Activated T-helper 2 cell treated with anti-CD3 and anti-CD28 coated beads, Interferon-gamma antibody, Interleukin-2, Interleukin-4, amounts not matched to agents 10 μg/mL and 5 μg/mL and 100 μg/mL, durations not matched to agents 14 hours and 24 hours and 36 hours (primary cell): Measurements from ENCODE around the gene TDRD9. TPM values are rescaled to one million over a fixed set of nuclear protein-coding genes. Genes with fewer than 3 reads are reported as not detected.
"Not testable (repeated sequence)": the region's sequence is repeated elsewhere in the genome, so short reads cannot be mapped to it uniquely, and the experiment has no call there.

Experiments
- DNase-seq: peaks from one replicate; pipeline ENCODE4 v3.0.0; 2021; ENCODE audit warnings: low spot score
- H3K27ac Mint-ChIP-seq: one replicate; pipeline ENCODE4 v1.8.0; 2021; ENCODE audit warnings: mixed read lengths
- H3K27me3 Mint-ChIP-seq: one replicate; pipeline ENCODE4 v1.8.0; 2021; ENCODE audit warnings: low read depth, mixed read lengths
- H3K36me3 Mint-ChIP-seq: one replicate; pipeline ENCODE4 v1.8.0; 2021; ENCODE audit warnings: low read depth, mixed read lengths
- H3K4me1 Mint-ChIP-seq: one replicate; pipeline ENCODE4 v1.8.0; 2021; ENCODE audit warnings: low read depth, mixed read lengths
- H3K4me3 Mint-ChIP-seq: one replicate; pipeline ENCODE4 v1.8.0; 2021; ENCODE audit warnings: low read depth, mild to moderate bottlenecking, moderate library complexity, mixed read lengths
- H3K9me3 Mint-ChIP-seq: one replicate; pipeline ENCODE4 v1.8.0; 2021; ENCODE audit warnings: mixed read lengths
- intact Hi-C: fragments of 100-400 bp; cut with micrococcal nuclease; formaldehyde crosslinking; loops from one replicate; pipeline ENCODE4 v1.15.1; 2023
- total RNA-seq: library from RNA; stranded (reverse); gene quantifications from 2 replicates; pipeline ENCODE4 v1.2.3, GENCODE V29; 2022

The TDRD9 gene
- total RNA-seq, 1 donor from 2014 or later: not detected

DNA sequence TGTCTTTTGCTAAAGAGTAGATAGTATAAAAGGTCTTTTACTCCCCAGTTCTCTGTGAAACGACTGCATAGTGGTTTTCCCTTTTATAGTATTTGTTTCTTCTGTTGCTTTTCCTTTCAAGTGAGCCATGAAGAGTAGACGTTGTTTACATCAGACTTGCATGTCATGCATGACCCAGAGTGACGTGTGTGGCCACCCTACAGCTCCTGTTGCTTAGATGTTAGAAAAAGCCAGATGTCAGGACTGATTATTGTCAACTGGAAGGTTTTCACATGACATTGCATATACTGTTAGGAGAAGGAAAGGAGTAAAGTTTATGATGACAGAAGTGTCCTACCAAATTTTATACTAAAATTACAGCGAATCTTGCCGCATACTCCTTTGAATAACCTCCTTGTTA lies 15.4 kb downstream of the TDRD9 start:
- Mint-ChIP-seq H3K27ac (no peak overlapping the region), H3K4me3 (no peak overlapping the region), H3K36me3 (no peaks in the 10 kb centered on the region), H3K4me1 (no peaks in the 10 kb centered on the region), H3K9me3 (peaks cover 8% of the 10 kb centered on the region), H3K27me3 (peaks cover 19% of the 10 kb centered on the region)
- DNase-seq: no peak
- intact Hi-C loops: no loop called here

- H3K27ac Mint-ChIP-seq: no peak overlapping the region
- DNase-seq: no peak
- H3K4me3 Mint-ChIP-seq: no peak overlapping the region
- intact Hi-C loops: no loop called here
- peaks cover 17% of the 10 kb centered on the region for H3K27me3 Mint-ChIP-seq
- H3K36me3 Mint-ChIP-seq: no peaks in the 10 kb centered on the region
- peaks cover 8% of the 10 kb centered on the region for H3K9me3 Mint-ChIP-seq
- H3K4me1 Mint-ChIP-seq: no peaks in the 10 kb centered on the region
These were observed 18.7 kb downstream of the TDRD9 start for GRCh38 chr14:103946975-103947374.

- intact Hi-C loops: no loop called here
- no peaks in the 10 kb centered on the region for H3K4me1 Mint-ChIP-seq
- H3K27ac Mint-ChIP-seq: no peak overlapping the region
- DNase-seq: no peak
- no peak overlapping the region for H3K4me3 Mint-ChIP-seq
- H3K27me3 Mint-ChIP-seq: peaks cover 15% of the 10 kb centered on the region
- H3K9me3 Mint-ChIP-seq: peaks cover 8% of the 10 kb centered on the region
- H3K36me3 Mint-ChIP-seq: no peaks in the 10 kb centered on the region
These were observed 20.2 kb downstream of the TDRD9 start for GRCh38 chr14:103948442-103948841.

DNA sequence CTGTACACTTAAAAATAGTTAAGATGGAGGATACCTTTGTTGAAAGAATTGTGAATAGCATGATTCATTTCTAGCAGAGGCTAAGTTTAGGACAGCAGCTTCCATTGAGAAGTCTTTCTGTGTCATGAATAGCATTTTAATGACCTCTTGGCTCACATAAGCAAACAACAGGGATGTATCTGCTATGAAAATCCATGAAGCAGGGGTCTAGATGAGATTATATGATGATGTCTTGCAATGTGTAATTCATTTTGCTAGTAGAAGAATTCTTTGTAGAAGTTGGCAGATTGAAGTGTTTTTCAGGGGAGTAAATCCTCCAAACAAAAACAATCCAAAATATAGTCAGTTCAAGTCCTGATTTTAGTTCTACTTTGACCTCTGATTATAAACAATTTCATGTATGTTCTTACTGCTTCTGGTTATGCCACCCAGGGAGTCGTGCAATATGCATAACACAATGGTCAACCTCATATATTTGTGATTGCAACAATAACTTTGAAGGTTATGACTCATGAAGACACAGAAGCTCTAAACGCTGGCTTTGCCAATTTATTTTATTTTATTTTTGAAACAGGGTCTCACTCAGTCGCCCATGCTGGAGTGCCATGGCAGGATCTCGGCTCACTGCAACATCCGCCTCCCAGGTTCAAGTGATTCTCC lies 21.0 kb downstream of the TDRD9 start:
- no peak overlapping the region for H3K4me3 Mint-ChIP-seq
- peaks cover 8% of the 10 kb centered on the region for H3K9me3 Mint-ChIP-seq
- H3K27me3 Mint-ChIP-seq: peaks cover 16% of the 10 kb centered on the region
- no peaks in the 10 kb centered on the region for H3K36me3 Mint-ChIP-seq
- H3K4me1 Mint-ChIP-seq: no peaks in the 10 kb centered on the region
- H3K27ac Mint-ChIP-seq: no peak overlapping the region
- DNase-seq: no peak
- intact Hi-C loops: no loop called here

- Mint-ChIP-seq H3K36me3 (no peaks in the 10 kb centered on the region), H3K4me3 (no peak overlapping the region), H3K4me1 (no peaks in the 10 kb centered on the region), H3K27me3 (peaks cover 2% of the 10 kb centered on the region), H3K27ac (no peak overlapping the region), H3K9me3 (no peaks in the 10 kb centered on the region)
- intact Hi-C loops: no loop called here
- DNase-seq: no peak
These were observed 32.3 kb downstream of the TDRD9 start for GRCh38 chr14:103960457-103961055.

DNA sequence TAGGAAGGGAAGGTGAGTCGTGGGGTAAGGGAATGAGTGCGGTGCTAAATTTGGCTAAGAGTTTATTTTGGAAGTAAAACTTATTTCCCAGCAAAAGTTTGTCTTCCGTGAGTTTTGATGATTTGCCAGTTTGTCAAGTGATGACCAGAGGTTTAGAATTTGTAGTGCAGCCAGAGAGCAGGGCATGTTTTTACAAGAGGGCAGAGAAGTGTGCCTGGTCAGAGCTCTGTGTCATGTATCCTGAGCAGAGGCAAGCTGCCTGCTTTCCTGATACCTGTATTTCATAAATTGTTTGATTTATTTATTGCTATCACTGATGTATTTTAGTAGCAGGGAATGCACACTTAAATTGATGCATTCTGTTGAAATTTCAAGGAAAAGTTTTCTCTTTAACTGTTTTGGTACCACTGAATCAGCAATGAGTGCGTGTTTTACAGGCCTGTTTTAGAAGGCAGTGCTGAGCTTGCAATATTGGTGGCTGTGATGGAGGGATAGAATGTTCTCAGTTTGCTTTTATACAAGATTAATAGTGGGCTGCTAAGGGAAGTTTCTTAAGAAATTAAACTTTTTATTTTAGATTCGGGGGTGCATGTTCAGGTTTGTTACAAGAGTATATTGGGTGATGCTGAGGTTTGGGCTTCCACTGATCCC lies 33.8 kb downstream of the TDRD9 start:
- DNase-seq: no peak
- Mint-ChIP-seq H3K36me3 (no peaks in the 10 kb centered on the region), H3K4me1 (no peaks in the 10 kb centered on the region), H3K27ac (no peak overlapping the region), H3K4me3 (no peak overlapping the region), H3K9me3 (no peaks in the 10 kb centered on the region), H3K27me3 (peaks cover 4% of the 10 kb centered on the region)
- intact Hi-C loops: no loop called here

- Mint-ChIP-seq H3K9me3 (no peaks in the 10 kb centered on the region), H3K36me3 (no peaks in the 10 kb centered on the region), H3K4me3 (no peak overlapping the region), H3K27ac (no peak overlapping the region), H3K4me1 (no peaks in the 10 kb centered on the region), H3K27me3 (peaks cover 5% of the 10 kb centered on the region)
- DNase-seq: no peak
- intact Hi-C loops: no loop called here
These were observed 38.4 kb downstream of the TDRD9 start for GRCh38 chr14:103966631-103967030.

- intact Hi-C loops: no loop called here
- no peak for DNase-seq
- peaks cover 5% of the 10 kb centered on the region for H3K27me3 Mint-ChIP-seq
- H3K4me3 Mint-ChIP-seq: no peak overlapping the region
- no peaks in the 10 kb centered on the region for H3K9me3 Mint-ChIP-seq
- H3K4me1 Mint-ChIP-seq: no peaks in the 10 kb centered on the region
- no peak overlapping the region for H3K27ac Mint-ChIP-seq
- no peaks in the 10 kb centered on the region for H3K36me3 Mint-ChIP-seq
These were observed 41.7 kb downstream of the TDRD9 start for GRCh38 chr14:103969961-103970360.

- no peaks in the 10 kb centered on the region for H3K9me3 Mint-ChIP-seq
- intact Hi-C loops: no loop called here
- H3K36me3 Mint-ChIP-seq: no peaks in the 10 kb centered on the region
- peaks cover 3% of the 10 kb centered on the region for H3K27me3 Mint-ChIP-seq
- no peak for DNase-seq
- H3K4me1 Mint-ChIP-seq: no peaks in the 10 kb centered on the region
- no peak overlapping the region for H3K4me3 Mint-ChIP-seq
- no peak overlapping the region for H3K27ac Mint-ChIP-seq
These were observed 45.1 kb downstream of the TDRD9 start for GRCh38 chr14:103973354-103973753.

- no peak for DNase-seq
- peaks cover 3% of the 10 kb centered on the region for H3K27me3 Mint-ChIP-seq
- H3K4me3 Mint-ChIP-seq: no peak overlapping the region
- intact Hi-C loops: no loop called here
- no peaks in the 10 kb centered on the region for H3K9me3 Mint-ChIP-seq
- H3K4me1 Mint-ChIP-seq: no peaks in the 10 kb centered on the region
- no peaks in the 10 kb centered on the region for H3K36me3 Mint-ChIP-seq
- no peak overlapping the region for H3K27ac Mint-ChIP-seq
These were observed 46.3 kb downstream of the TDRD9 start for GRCh38 chr14:103974575-103974974.

DNA sequence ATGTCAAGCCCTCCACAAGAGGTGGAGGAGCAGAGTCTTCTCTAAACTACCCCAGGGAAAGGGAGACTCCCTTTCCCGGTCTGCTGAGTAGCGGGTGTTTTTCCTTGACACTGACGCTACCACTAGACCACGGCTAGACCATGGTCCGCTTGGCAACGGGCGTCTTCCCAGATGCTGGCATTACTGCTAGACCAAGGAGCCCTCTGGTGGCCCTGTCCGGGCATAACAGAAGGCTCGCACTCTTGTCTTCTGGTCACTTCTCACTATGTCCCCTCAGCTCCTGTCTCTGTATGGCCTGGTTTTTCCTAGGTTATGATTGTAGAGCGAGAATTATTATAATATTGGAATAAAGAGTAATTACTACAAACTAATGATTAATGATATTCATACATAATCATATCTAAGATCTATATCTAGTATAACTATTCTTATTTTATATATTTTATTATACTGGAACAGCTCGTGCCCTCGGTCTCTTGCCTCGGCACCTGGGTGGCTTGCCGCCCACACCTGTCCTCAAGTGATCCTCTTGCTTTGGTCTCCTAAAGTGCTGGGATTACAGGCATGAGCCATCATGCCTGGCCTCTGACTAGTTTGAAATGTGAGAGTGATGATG lies 52.5 kb downstream of the TDRD9 start:
- H3K4me3 Mint-ChIP-seq, H3K9me3 Mint-ChIP-seq, H3K27me3 Mint-ChIP-seq, H3K36me3 Mint-ChIP-seq, DNase-seq, H3K27ac Mint-ChIP-seq, intact Hi-C loops, H3K4me1 Mint-ChIP-seq: not testable (repeated sequence)

DNA sequence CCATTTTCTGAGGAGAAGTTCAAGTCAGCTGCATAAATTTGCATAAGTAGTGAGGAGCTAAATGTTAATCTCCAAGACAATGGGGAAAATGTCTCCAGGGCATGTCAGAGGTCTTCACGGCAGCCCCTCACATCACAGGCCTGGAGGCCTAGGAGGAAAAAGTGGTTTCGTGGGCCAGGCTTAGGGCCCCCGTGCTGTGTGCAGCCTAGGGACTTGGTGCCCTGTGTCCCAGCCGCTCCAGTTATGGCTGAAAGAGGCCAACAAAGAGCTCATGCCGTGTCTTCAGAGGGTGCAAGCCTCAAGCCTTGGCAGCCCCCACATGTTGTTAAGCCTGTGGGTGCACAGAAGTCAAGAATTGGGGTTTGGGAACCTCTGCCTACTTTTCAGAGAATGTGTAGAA lies 55.9 kb downstream of the TDRD9 start:
- Mint-ChIP-seq H3K27me3 (peaks cover 13% of the 10 kb centered on the region), H3K36me3 (no peaks in the 10 kb centered on the region), H3K4me1 (no peaks in the 10 kb centered on the region), H3K27ac (no peak overlapping the region), H3K9me3 (peaks cover 5% of the 10 kb centered on the region), H3K4me3 (no peak overlapping the region)
- no peak for DNase-seq
- intact Hi-C loops: no loop called here

DNA sequence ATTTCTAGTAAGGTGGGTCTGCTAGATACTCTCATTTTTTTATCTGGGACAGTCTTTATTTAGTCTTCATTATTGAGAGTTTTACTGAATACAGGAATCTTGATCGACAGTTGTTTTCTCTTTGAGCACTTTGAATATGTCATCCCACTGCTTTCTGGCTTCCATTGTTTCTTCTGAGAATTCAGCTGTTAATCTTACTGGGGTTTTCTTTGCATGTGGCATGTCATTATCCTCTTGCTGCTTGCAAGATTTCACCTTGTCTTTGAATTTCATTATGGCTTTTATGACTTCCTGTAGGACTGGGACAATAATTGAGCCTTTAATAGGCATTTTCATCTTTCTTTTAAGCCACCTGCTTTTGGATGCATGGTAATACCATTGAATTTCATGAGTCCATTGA lies 60.8 kb downstream of the TDRD9 start:
- H3K27ac Mint-ChIP-seq: no peak overlapping the region
- no peak overlapping the region for H3K4me3 Mint-ChIP-seq
- intact Hi-C loops: no loop called here
- peaks cover 12% of the 10 kb centered on the region for H3K27me3 Mint-ChIP-seq
- no peaks in the 10 kb centered on the region for H3K4me1 Mint-ChIP-seq
- no peaks in the 10 kb centered on the region for H3K36me3 Mint-ChIP-seq
- peaks cover 7% of the 10 kb centered on the region for H3K9me3 Mint-ChIP-seq
- no peak for DNase-seq
